Endothelial cell of umbilical vein (primary cell): Measurements from ENCODE around the gene PAPPA. TPM values are rescaled to one million over a fixed set of nuclear protein-coding genes. Genes with fewer than 3 reads are reported as not detected.

Source experiments
- BruUV-seq: library from RNA; stranded (reverse); fragments of 400-500 nt; replicated peaks from 2 replicates; lab custom pipeline; 2021; lab: Mats Ljungman, UMichigan
- CTCF ChIA-PET: fragments of 300-600, 350-600 bp; sonication (Branson Sonifier 250); formaldehyde crosslinking; loops from one replicate; lab custom pipeline; 2021; ENCODE audit warnings: antibody characterized with exemption, inconsistent platforms; lab: Charles Lee
- POLR2A ChIA-PET: fragments of 300-600, 350-600 bp; sonication (Branson Sonifier 250); formaldehyde crosslinking; loops from one replicate; lab custom pipeline; 2021; ENCODE audit warnings: antibody characterized with exemption, inconsistent platforms; lab: Charles Lee
- DNase-seq: peaks from one replicate; pipeline ENCODE4 v3.0.0-alpha.2; 2011; ENCODE audit warnings: low read depth, low spot score
- FAIRE-seq: peaks from 2 replicates; lab custom pipeline; 2011; peaks lifted over from hg19 to GRCh38; lab: Jason Lieb, UNC
- H2AFZ ChIP-seq: 2 replicates; pipeline ENCODE4 v1.6.0; 2012; ENCODE audit warnings: low read depth, low read length, control low read depth, inconsistent platforms
- H3K27ac ChIP-seq: 2 replicates; pipeline ENCODE4 v1.5.1; 2011; ENCODE audit warnings: low read depth, mild to moderate bottlenecking, control low read depth, low read length, moderate library complexity; ENCODE audit not compliant: insufficient read depth
- H3K27me3 ChIP-seq, 2 experiments: 2 replicates each; pipeline versions ENCODE4 v1.6.0 to v1.6.1; 2011; ENCODE audit warnings: low read length in 2 of 2, mixed read lengths in 1 of 2; ENCODE audit not compliant: control insufficient read depth in 2 of 2, insufficient read depth in 2 of 2
- H3K36me3 ChIP-seq, 2 experiments: 2 replicates in 1 of 2; 3 replicates in 1 of 2; pipeline ENCODE4 v1.5.1; 2011; ENCODE audit warnings: low read length in 2 of 2, mild to moderate bottlenecking in 1 of 2, moderate library complexity in 1 of 2; ENCODE audit not compliant: control insufficient read depth in 2 of 2, insufficient read depth in 2 of 2; ENCODE audit errors: extremely low read depth in 1 of 2
- H3K4me1 ChIP-seq: 3 replicates; pipeline ENCODE4 v1.5.1; 2011; ENCODE audit warnings: mild to moderate bottlenecking, low read length; ENCODE audit not compliant: control insufficient read depth, insufficient read depth; ENCODE audit errors: extremely low read depth
- H3K4me2 ChIP-seq: 2 replicates; pipeline ENCODE4 v1.6.1; 2011; ENCODE audit warnings: low read length, control low read depth, mixed read lengths; ENCODE audit not compliant: insufficient read depth
- H3K4me3 ChIP-seq, 3 experiments: fragments of 200-600 bp in 1 of 3; sonication (generic), shearing (Covaris generic) in 1 of 3; replicated peaks in 1 of 3; 2 replicates each; pipeline ENCODE4 v1.5.1; 2011 to 2016; ENCODE audit warnings: control low read depth in 3 of 3, low read length in 3 of 3, mild to moderate bottlenecking in 2 of 3, inconsistent platforms in 1 of 3, low read depth in 1 of 3, moderate library complexity in 1 of 3; ENCODE audit not compliant: insufficient read depth in 1 of 3
- H3K79me2 ChIP-seq: 2 replicates; pipeline ENCODE4 v1.6.0; 2012; ENCODE audit warnings: low read length, inconsistent platforms; ENCODE audit not compliant: control insufficient read depth, insufficient read depth
- H3K9ac ChIP-seq: replicated peaks from 2 replicates; pipeline ENCODE3; 2011; ENCODE audit warnings: low read length, control low read depth; ENCODE audit not compliant: insufficient read depth; ENCODE audit errors: extremely low read depth
- H3K9me1 ChIP-seq: replicated peaks from 3 replicates; pipeline ENCODE4 v1.6.0; 2011; ENCODE audit warnings: mild to moderate bottlenecking, low read length; ENCODE audit not compliant: control insufficient read depth, insufficient read depth; ENCODE audit errors: extremely low read depth
- H3K9me3 ChIP-seq: replicated peaks from 2 replicates; pipeline ENCODE4 v1.5.1; 2012; ENCODE audit warnings: low read length, inconsistent platforms; ENCODE audit not compliant: control insufficient read depth, insufficient read depth
- H4K20me1 ChIP-seq: replicated peaks from 2 replicates; pipeline ENCODE3; 2011; ENCODE audit warnings: mild to moderate bottlenecking, low read length; ENCODE audit not compliant: control insufficient read depth, insufficient read depth; ENCODE audit errors: extremely low read depth
- EZH2 ChIP-seq: IDR thresholded peaks from 2 replicates; pipeline ENCODE4 v1.6.1; 2012; ENCODE audit warnings: borderline replicate concordance, low read depth, mild to moderate bottlenecking, moderate library complexity, low read length, inconsistent platforms; ENCODE audit not compliant: severe bottlenecking
- FOS ChIP-seq: IDR thresholded peaks from 2 replicates; pipeline ENCODE4 v1.6.1; 2011; ENCODE audit warnings: mild to moderate bottlenecking, low read length, moderate library complexity, borderline replicate concordance; ENCODE audit not compliant: insufficient read depth
- GATA2 ChIP-seq: IDR thresholded peaks from 2 replicates; pipeline ENCODE4 v1.7.0; 2011; ENCODE audit warnings: low read depth, mild to moderate bottlenecking, moderate library complexity, mixed read lengths, low read length; ENCODE audit not compliant: insufficient read length, insufficient read depth
- JUN ChIP-seq: IDR thresholded peaks from 2 replicates; pipeline ENCODE4 v1.6.1; 2011; ENCODE audit warnings: borderline replicate concordance, low read depth; ENCODE audit not compliant: insufficient read length, insufficient read depth
- MYC ChIP-seq: IDR thresholded peaks from one replicate; pipeline ENCODE4 v1.6.1; 2011; ENCODE audit warnings: mild to moderate bottlenecking, low read depth, low read length
- POLR2A ChIP-seq: IDR thresholded peaks from 2 replicates; pipeline ENCODE4 v1.6.1; 2012; ENCODE audit warnings: low read depth, mild to moderate bottlenecking, control low read depth, low read length
- POLR2AphosphoS5 ChIP-seq: IDR thresholded peaks from 2 replicates; pipeline ENCODE4 v1.6.1; 2012; ENCODE audit warnings: low read depth, mild to moderate bottlenecking, control low read depth, low read length, moderate library complexity; ENCODE audit not compliant: insufficient read depth
- dilution Hi-C: fragments of 300-500 bp; cut with MboI; formaldehyde crosslinking; loops from one replicate; pipeline ENCODE4 v1.15.0; 2019; ENCODE audit warnings: low sequenced_read_pairs; ENCODE audit not compliant: extremely low pct_ligation_motif_present
- intact Hi-C: fragments of 100-400 bp; cut with micrococcal nuclease; formaldehyde crosslinking; loops from one replicate; pipeline ENCODE4 v1.10.0; 2022
- polyA plus RNA-seq, 4 experiments: library from polyadenylated mRNA; depleted of rRNA in 3 of 4; stranded (reverse) in 3 of 4; unstranded in 1 of 4; fragments of >200 nt; gene quantifications; 2 replicates each; pipeline versions ENCODE4 v1.2.1 to v1.2.3, GENCODE V29; 2011 to 2012; ENCODE audit warnings: missing spikeins in 1 of 4
- total RNA-seq: library from RNA; stranded (reverse); gene quantifications from 2 replicates; pipeline ENCODE4 v1.2.3, GENCODE V29; 2021
- TF ChIP-seq, protein P1 (sequence below), 2 donors: IDR thresholded peaks; 1 replicate in 1 of 2; 2 replicates in 1 of 2; pipeline ENCODE4 v1.5.1; 2011; ENCODE audit warnings: low read length in 2 of 2, mild to moderate bottlenecking in 2 of 2, moderate library complexity in 2 of 2, control low read depth in 1 of 2, inconsistent platforms in 1 of 2, low read depth in 1 of 2; ENCODE audit not compliant: insufficient read depth in 1 of 2; ENCODE audit errors: extremely low read depth in 1 of 2
- TF ChIP-seq, protein P2 (sequence below): IDR thresholded peaks from 2 replicates; pipeline ENCODE4 v1.6.1; 2011; ENCODE audit not compliant: insufficient read depth, insufficient read length

The PAPPA gene
- total and polyA plus RNA-seq, 2 donors (not counting 3 experiments of a cell fraction or from before 2014, with no cell fraction given), result 0.13 to 0.41 TPM

DNA sequence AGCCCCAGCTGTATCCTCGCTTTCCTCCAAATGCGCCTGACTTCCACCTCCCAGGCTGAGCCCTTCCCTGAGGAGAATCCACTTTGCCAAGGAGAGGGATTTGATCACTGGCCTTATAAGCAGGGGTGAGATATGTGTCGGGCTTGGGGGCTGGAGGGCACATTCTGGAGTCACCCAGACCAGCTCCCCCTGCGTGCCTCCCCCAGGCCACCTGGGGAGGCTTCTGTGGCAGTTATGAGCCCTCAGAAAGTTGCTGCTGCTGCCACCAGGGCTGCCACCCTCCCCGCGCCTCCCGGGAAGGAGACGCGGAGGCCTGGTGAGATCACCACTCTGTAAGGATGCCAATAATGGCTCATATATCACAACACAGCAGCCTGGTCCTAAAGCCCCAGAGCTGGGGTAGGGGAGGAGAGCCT, 211.5 kb downstream of the PAPPA start:
- dilution Hi-C loops, result no loop called here
- no peaks in the 10 kb centered on the region for H4K20me1 ChIP-seq
- H3K9me1 ChIP-seq, result no peaks in the 10 kb centered on the region
- H3K9me3 ChIP-seq, result no peaks in the 10 kb centered on the region
- TF ChIP-seq, protein P1, sequence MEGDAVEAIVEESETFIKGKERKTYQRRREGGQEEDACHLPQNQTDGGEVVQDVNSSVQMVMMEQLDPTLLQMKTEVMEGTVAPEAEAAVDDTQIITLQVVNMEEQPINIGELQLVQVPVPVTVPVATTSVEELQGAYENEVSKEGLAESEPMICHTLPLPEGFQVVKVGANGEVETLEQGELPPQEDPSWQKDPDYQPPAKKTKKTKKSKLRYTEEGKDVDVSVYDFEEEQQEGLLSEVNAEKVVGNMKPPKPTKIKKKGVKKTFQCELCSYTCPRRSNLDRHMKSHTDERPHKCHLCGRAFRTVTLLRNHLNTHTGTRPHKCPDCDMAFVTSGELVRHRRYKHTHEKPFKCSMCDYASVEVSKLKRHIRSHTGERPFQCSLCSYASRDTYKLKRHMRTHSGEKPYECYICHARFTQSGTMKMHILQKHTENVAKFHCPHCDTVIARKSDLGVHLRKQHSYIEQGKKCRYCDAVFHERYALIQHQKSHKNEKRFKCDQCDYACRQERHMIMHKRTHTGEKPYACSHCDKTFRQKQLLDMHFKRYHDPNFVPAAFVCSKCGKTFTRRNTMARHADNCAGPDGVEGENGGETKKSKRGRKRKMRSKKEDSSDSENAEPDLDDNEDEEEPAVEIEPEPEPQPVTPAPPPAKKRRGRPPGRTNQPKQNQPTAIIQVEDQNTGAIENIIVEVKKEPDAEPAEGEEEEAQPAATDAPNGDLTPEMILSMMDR (IDR thresholded peaks at IDR 0.05; ENCODE audit: extremely low read depth in 1 of 2, insufficient read depth in 1 of 2, low read depth in 1 of 2, low read length in 2 of 2), result no peak
- TF ChIP-seq GATA2, result no peak
- TF ChIP-seq POLR2AphosphoS5, result no peak
- TF ChIP-seq POLR2A, result no peak
- ChIA-PET CTCF (no interaction called here), POLR2A (no interaction called here)
- no peak overlapping the region for H3K27ac ChIP-seq
- H3K4me2 ChIP-seq, result no peak overlapping the region
- DNase-seq (no peak), FAIRE-seq (no peak)
- H3K27me3 ChIP-seq, result no peaks in the 10 kb centered on the region
- H3K4me3 ChIP-seq, result no peak overlapping the region
- H3K9ac ChIP-seq, result no peak overlapping the region
- H3K36me3 ChIP-seq, result no peaks in the 10 kb centered on the region
- H3K79me2 ChIP-seq, result no peaks in the 10 kb centered on the region
- H3K4me1 ChIP-seq, result no peaks in the 10 kb centered on the region
- intact Hi-C loops, result no loop called here
- BruUV-seq, result no TSS peak
- H2AFZ ChIP-seq, result no peak overlapping the region

DNA sequence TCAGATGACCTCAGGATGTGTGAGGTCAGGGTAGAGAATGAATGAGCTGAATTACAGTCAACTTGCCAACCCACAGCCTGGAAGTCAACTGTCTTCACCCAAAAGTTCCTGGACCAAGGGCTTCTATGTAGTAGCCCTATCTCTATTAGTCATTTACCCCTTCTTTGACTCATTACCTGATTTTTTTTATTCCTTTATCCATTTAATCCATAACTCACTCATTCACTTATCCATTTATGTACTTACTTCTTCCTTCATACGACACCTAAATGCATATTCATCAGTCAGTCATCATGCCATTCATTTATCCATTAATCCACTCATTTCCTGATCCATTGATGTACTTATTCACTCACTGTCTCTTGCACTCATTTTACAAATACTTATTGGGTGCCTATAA, 212.7 kb downstream of the PAPPA start:
- TF ChIP-seq MYC, result no peak
- TF ChIP-seq GATA2, result no peak
- TF ChIP-seq POLR2A, result no peak
- TF ChIP-seq, protein P2, sequence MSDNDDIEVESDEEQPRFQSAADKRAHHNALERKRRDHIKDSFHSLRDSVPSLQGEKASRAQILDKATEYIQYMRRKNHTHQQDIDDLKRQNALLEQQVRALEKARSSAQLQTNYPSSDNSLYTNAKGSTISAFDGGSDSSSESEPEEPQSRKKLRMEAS, result no peak
- TF ChIP-seq JUN, result no peak
- TF ChIP-seq FOS, result no peak
- TF ChIP-seq, protein P1 (IDR thresholded peaks at IDR 0.05; ENCODE audit: extremely low read depth in 1 of 2, insufficient read depth in 1 of 2, low read depth in 1 of 2, low read length in 2 of 2), result no peak
- TF ChIP-seq EZH2, result no peak
- TF ChIP-seq POLR2AphosphoS5, result no peak
- Histone ChIP-seq H3K27ac (no peak overlapping the region), H3K4me2 (no peak overlapping the region), H3K9me3 (no peaks in the 10 kb centered on the region), H4K20me1 (no peaks in the 10 kb centered on the region), H3K4me3 (no peak overlapping the region), H3K9me1 (no peaks in the 10 kb centered on the region), H3K36me3 (no peaks in the 10 kb centered on the region), H2AFZ (no peak overlapping the region), H3K9ac (no peak overlapping the region), H3K79me2 (no peaks in the 10 kb centered on the region), H3K27me3 (no peaks in the 10 kb centered on the region), H3K4me1 (no peaks in the 10 kb centered on the region)
- intact Hi-C loops (no loop called here), dilution Hi-C loops (no loop called here)
- POLR2A ChIA-PET, result no interaction called here
- DNase-seq (no peak), FAIRE-seq (no peak)
- CTCF ChIA-PET, result no interaction called here
- BruUV-seq, result no TSS peak
